A549 (cell line): ENCODE measurements around the gene NEAT1. TPM values are rescaled to one million over a fixed set of nuclear protein-coding genes. Genes with fewer than 3 reads are reported as not detected.

Experiments used
- ATAC-seq, 2 experiments: fragments of 200-7000 bp in 1 of 2; fragments of >200 bp in 1 of 2; cut with Nextera tagmentation in 1 of 2; cut with Tn5 transposase in 1 of 2; 3 replicates each; pipeline versions ENCODE4 v1.8.0 to v1.9.1; 2018 to 2020; ENCODE audit warnings: mild to moderate bottlenecking in 1 of 2, moderate library complexity in 1 of 2
- CTCF ChIA-PET: fragments of 300-600 bp; sonication (Branson Sonifier 250); formaldehyde crosslinking; extraction: SDS; loops from one replicate; lab custom pipeline; 2021; ENCODE audit warnings: antibody characterized with exemption, inconsistent platforms; lab: Yijun Ruan, JAX
- POLR2A ChIA-PET: fragments of 350-600 bp; formaldehyde crosslinking; extraction: SDS; loops from one replicate; lab custom pipeline; 2021; ENCODE audit warnings: antibody characterized with exemption, inconsistent platforms; lab: Yijun Ruan, JAX
- DNase-seq, 2 experiments: peaks; one replicate each; pipeline versions ENCODE4 v3.0.0 to v3.0.0-alpha.2; 2011 to 2016; ENCODE audit warnings: low read depth in 1 of 2, low spot score in 1 of 2
- FAIRE-seq: peaks from 2 replicates; lab custom pipeline; 2011; peaks lifted over from hg19 to GRCh38; lab: Jason Lieb, UNC
- H3K27ac ChIP-seq, 2 experiments: fragments of >200 bp; sonication (Bioruptor Twin); formaldehyde crosslinking; 3 replicates each; pipeline ENCODE4 v1.5.1; 2016 to 2017
- H3K4me1 ChIP-seq: fragments of >200 bp; sonication (Bioruptor Twin); formaldehyde crosslinking; 3 replicates; pipeline ENCODE4 v1.6.1; 2016
- H3K4me2 ChIP-seq: fragments of >200 bp; sonication (Bioruptor Twin); formaldehyde crosslinking; 3 replicates; pipeline ENCODE4 v1.6.1; 2016
- H3K4me3 ChIP-seq: fragments of >200 bp; sonication (Bioruptor Twin); formaldehyde crosslinking; 3 replicates; pipeline ENCODE4 v1.5.1; 2016
- H3K9me3 ChIP-seq: fragments of >200 bp; sonication (Bioruptor Twin); formaldehyde crosslinking; 3 replicates; pipeline ENCODE4 v1.6.1; 2016
- ATOH8 ChIP-seq: fragments of 250-450 bp; sonication (Bioruptor Pico); IDR thresholded peaks from 2 replicates; pipeline ENCODE4 v1.5.0; 2020; ENCODE audit warnings: low read depth, mild to moderate bottlenecking, moderate library complexity
- BCL3 ChIP-seq: fragments of >200 bp; sonication (Bioruptor Twin); formaldehyde crosslinking; IDR thresholded peaks from 3 replicates; pipeline ENCODE4 v1.6.1; 2016
- CEBPB ChIP-seq, 2 experiments: fragments of >200 bp in 1 of 2; sonication (Bioruptor Twin) in 1 of 2; formaldehyde crosslinking in 1 of 2; IDR thresholded peaks; 2 replicates each; pipeline ENCODE4 v1.6.1; 2012 to 2016
- E2F6 ChIP-seq: IDR thresholded peaks from 2 replicates; pipeline ENCODE4 v1.6.1; 2012; ENCODE audit warnings: low read depth, borderline replicate concordance
- EP300 ChIP-seq, 2 experiments: fragments of >200 bp; sonication (Bioruptor Twin); formaldehyde crosslinking; IDR thresholded peaks; 2 replicates in 1 of 2; 3 replicates in 1 of 2; pipeline ENCODE4 v1.6.1; 2016 to 2017
- ESRRA ChIP-seq: fragments of 150-350 bp; IDR thresholded peaks from 2 replicates; pipeline ENCODE4 v1.6.1; 2014; ENCODE audit warnings: mild to moderate bottlenecking, low read length, borderline replicate concordance
- FOSL2 ChIP-seq, 2 experiments: fragments of 450-650 bp in 1 of 2; fragments of >200 bp in 1 of 2; sonication (Bioruptor Twin) in 1 of 2; formaldehyde crosslinking; IDR thresholded peaks; 2 replicates each; pipeline versions ENCODE4 v1.5.0 to v1.6.1; 2016 to 2020; ENCODE audit warnings: mild to moderate bottlenecking in 1 of 2, moderate library complexity in 1 of 2
- GATA3 ChIP-seq: IDR thresholded peaks from 2 replicates; pipeline ENCODE4 v1.6.1; 2012; ENCODE audit warnings: borderline replicate concordance
- HES2 ChIP-seq: fragments of >200 bp; sonication (Bioruptor Twin); formaldehyde crosslinking; IDR thresholded peaks from 2 replicates; pipeline ENCODE4 v1.6.1; 2016
- HEYL ChIP-seq: fragments of 250-450 bp; sonication (Bioruptor Pico); IDR thresholded peaks from 2 replicates; pipeline ENCODE4 v1.8.0; 2021; ENCODE audit warnings: mild to moderate bottlenecking, moderate library complexity
- HOXA7 ChIP-seq: fragments of 250-450 bp; sonication (Bioruptor Pico); IDR thresholded peaks from 2 replicates; pipeline ENCODE4 v1.5.0; 2020; ENCODE audit warnings: mild to moderate bottlenecking, moderate library complexity
- HOXB13 ChIP-seq: fragments of 250-450 bp; sonication (Bioruptor Pico); IDR thresholded peaks from 2 replicates; pipeline ENCODE4 v1.5.0; 2020; ENCODE audit warnings: low read depth, mild to moderate bottlenecking, moderate library complexity
- JUN ChIP-seq, 2 experiments: fragments of >200 bp; sonication (Bioruptor Twin); formaldehyde crosslinking; IDR thresholded peaks; 2 replicates in 1 of 2; 3 replicates in 1 of 2; pipeline ENCODE4 v1.6.1; 2016 to 2017
- JUNB ChIP-seq: fragments of >200 bp; sonication (Bioruptor Twin); formaldehyde crosslinking; IDR thresholded peaks from 2 replicates; pipeline ENCODE4 v1.6.1; 2016
- KDM1A ChIP-seq: fragments of 200-600 bp; sonication (generic); IDR thresholded peaks from 2 replicates; pipeline ENCODE4 v1.6.1; 2016; ENCODE audit warnings: low read depth, mild to moderate bottlenecking
- KDM5A ChIP-seq: fragments of 200-600 bp; sonication (generic); IDR thresholded peaks from 2 replicates; pipeline ENCODE4 v1.6.1; 2016; ENCODE audit warnings: antibody characterized with exemption, mild to moderate bottlenecking
- MAFK ChIP-seq: fragments of 450-650 bp; IDR thresholded peaks from 2 replicates; pipeline ENCODE4 v1.6.1; 2014; ENCODE audit not compliant: partially characterized antibody
- MAX ChIP-seq: IDR thresholded peaks from 2 replicates; pipeline ENCODE4 v1.6.1; 2012
- MAZ ChIP-seq: fragments of 150-350 bp; IDR thresholded peaks from 2 replicates; pipeline ENCODE4 v1.6.1; 2014; ENCODE audit warnings: antibody characterized with exemption, low read depth, low read length, borderline replicate concordance
- MYC ChIP-seq: IDR thresholded peaks from 2 replicates; pipeline ENCODE4 v1.6.1; 2012; ENCODE audit warnings: mild to moderate bottlenecking, inconsistent platforms, low read length, improper control_type of control experiment, borderline replicate concordance
- NPAS2 ChIP-seq: fragments of 250-450 bp; sonication (Bioruptor Pico); IDR thresholded peaks from 2 replicates; pipeline ENCODE4 v1.8.0; 2022; ENCODE audit warnings: mild to moderate bottlenecking, moderate library complexity, borderline replicate concordance
- POLR2A ChIP-seq: IDR thresholded peaks from 2 replicates; pipeline ENCODE4 v1.6.1; 2012; ENCODE audit warnings: mild to moderate bottlenecking, low read length
- POLR2AphosphoS2 ChIP-seq: conservative IDR thresholded peaks from 2 replicates; pipeline ENCODE4 v1.6.1; 2012; ENCODE audit warnings: low read length, improper control_type of control experiment, inconsistent platforms
- RARB ChIP-seq: fragments of 250-450 bp; sonication (Bioruptor Pico); IDR thresholded peaks from 2 replicates; pipeline ENCODE4 v1.8.0; 2021; ENCODE audit warnings: mild to moderate bottlenecking, moderate library complexity
- TFCP2L1 ChIP-seq: fragments of 250-450 bp; sonication (Bioruptor Pico); IDR thresholded peaks from 2 replicates; pipeline ENCODE4 v1.5.0; 2021; ENCODE audit warnings: mild to moderate bottlenecking
- USF2 ChIP-seq: fragments of 450-650 bp; IDR thresholded peaks from 2 replicates; pipeline ENCODE4 v1.6.1; 2014; ENCODE audit warnings: antibody characterized with exemption
- ZNF302 ChIP-seq: fragments of 250-450 bp; sonication (Bioruptor Pico); IDR thresholded peaks from 2 replicates; pipeline ENCODE4 v1.9.0; 2021; ENCODE audit warnings: inconsistent platforms, mild to moderate bottlenecking, moderate library complexity
- ZSCAN20 ChIP-seq: fragments of 250-450 bp; sonication (Bioruptor Pico); IDR thresholded peaks from 2 replicates; pipeline ENCODE4 v1.8.0; 2022; ENCODE audit warnings: mild to moderate bottlenecking, moderate library complexity
- WGBS: methylation state at CpG from one replicate; pipeline ENCODE4 v1.1.6; 2017; ENCODE audit errors: missing lambda C conversion rate; 5-methylcytosine and 5-hydroxymethylcytosine counted together
- polyA plus RNA-seq, 4 experiments: library from polyadenylated mRNA; depleted of rRNA in 3 of 4; stranded (reverse); fragments of >200 nt; fragmentation: RNase III in 1 of 4; extraction: RNeasy Plus Mini Kit Qiagen cat#74134 plus additional on column Dnase treatment in 1 of 4; gene quantifications; 2 replicates in 3 of 4; 3 replicates in 1 of 4; pipeline ENCODE4 v1.2.3, GENCODE V29; 2011 to 2017

The NEAT1 gene
- polyA plus RNA-seq, 2 of the 4 experiments (the other 2 are of a cell fraction) = 314 to 1,223 TPM

GRCh38 chr11:65419772-65420481 lies 2.7 kb upstream of the NEAT1 start (continued):
- TF ChIP-seq JUNB (no peak), RARB (CRISPR knock-in tag) (no peak), ATOH8 (CRISPR knock-in tag) (peak; percentile 64; the same call in 1 of the 2 replicates), KDM5A (no peak), MAZ (no peak), MYC (no peak)

GRCh38 chr11:65420506-65420905 lies 2.1 kb upstream of the NEAT1 start:
- ATAC-seq (no peak), DNase-seq (no peak), FAIRE-seq (no peak)
- CTCF ChIA-PET = interaction anchor here (0.8 to 17.0 kb wide), 6 partner anchors 16 to 91 kb away, joined by 3 to 208 read pairs (median 6); partner anchors contain the start of genes FRMD8 and SLC25A45
- Histone ChIP-seq H3K9me3 (no peaks in the 10 kb centered on the region), H3K27ac (peak overlapping the region; percentile 97 to 100), H3K4me3 (peak overlapping the region; percentile 95; the same call in 2 of the 3 replicates), H3K4me1 (peaks cover 51% of the 10 kb centered on the region), H3K4me2 (peak overlapping the region; percentile 89)
- 45% methylated on average over 2 of the region's 2 CpGs for WGBS
- POLR2A ChIA-PET = interaction anchor here (1.0 to 17.5 kb wide), 13 partner anchors 6 to 139 kb away, joined by 3 to 756 read pairs (median 8); partner anchors contain the start of genes FRMD8, MALAT1, NEAT1 and SLC25A45
- TF ChIP-seq HEYL (CRISPR knock-in tag) (peak; percentile 83), HOXB13 (CRISPR knock-in tag) (0 out of 2 replicates have a peak, but pooled peaks have one; percentile 32), ZSCAN20 (peak; percentile 86), HOXA7 (CRISPR knock-in tag) (0 out of 2 replicates have a peak, but pooled peaks have one; percentile 5), EP300 (IDR thresholded peaks at IDR 0.05) (no peak)

GRCh38 chr11:65420979-65421793 lies 1.4 kb upstream of the NEAT1 start:
- peak; percentile 22 to 25 for ATAC-seq
- POLR2A ChIA-PET = interaction anchor here (0.5 to 17.5 kb wide), 17 partner anchors 5 to 194 kb away, joined by 3 to 756 read pairs (median 6); partner anchors contain the start of genes FRMD8, MALAT1, NEAT1 and PCNX3
- Histone ChIP-seq H3K27ac (peak overlapping the region; percentile 97 to 100), H3K4me1 (peaks cover 45% of the 10 kb centered on the region), H3K9me3 (no peaks in the 10 kb centered on the region), H3K4me2 (peak overlapping the region; percentile 89), H3K4me3 (peak overlapping the region; percentile 95)
- CTCF ChIA-PET = interaction anchor here (7.9 to 17.0 kb wide), 2 partner anchors 37 to 89 kb away, joined by 159 to 208 read pairs; partner anchors contain the start of genes FRMD8 and SLC25A45
- 2% methylated on average over 15 of the region's 15 CpGs for WGBS
- peak; percentile 79 to 97 for DNase-seq
- FAIRE-seq = no peak
- TF ChIP-seq MAFK = no peak
- TF ChIP-seq CEBPB (IDR thresholded peaks at IDR 0.05) = peak; percentile 59 to 88; a peak in 3 of 4 replicates
- TF ChIP-seq HOXA7 (CRISPR knock-in tag) = peak; percentile 94
- peak; percentile 43 for TF ChIP-seq POLR2A
- TF ChIP-seq ZNF302 = 0 out of 2 replicates have a peak, but pooled peaks have one; percentile 45
- TF ChIP-seq BCL3 = peak; percentile 58; the same call in 1 of the 3 replicates
- TF ChIP-seq USF2 = peak; percentile 50; the same call in 1 of the 2 replicates
- TF ChIP-seq ESRRA = peak; percentile 93
- peak; percentile 86 to 91; a peak in 4 of 5 replicates for TF ChIP-seq JUN (IDR thresholded peaks at IDR 0.05)
- no peak for TF ChIP-seq KDM1A
- TF ChIP-seq TFCP2L1 (CRISPR knock-in tag) = peak; percentile 92
- peak; percentile 72; the same call in 1 of the 2 replicates for TF ChIP-seq FOSL2 (IDR thresholded peaks at IDR 0.05)
- peak; percentile 94 for TF ChIP-seq FOSL2 (CRISPR knock-in tag; IDR thresholded peaks at IDR 0.05)
- peak; percentile 87 for TF ChIP-seq MAX
- TF ChIP-seq NPAS2 (CRISPR knock-in tag) = no peak
- TF ChIP-seq E2F6 = peak; percentile 31; the same call in 1 of the 2 replicates
- TF ChIP-seq KDM5A = no peak
- peak; percentile 52; the same call in 1 of the 2 replicates for TF ChIP-seq GATA3
- TF ChIP-seq EP300 (IDR thresholded peaks at IDR 0.05) = peak; percentile 79 to 87; a peak in 3 of 5 replicates
- TF ChIP-seq HOXB13 (CRISPR knock-in tag) = peak; percentile 17; the same call in 1 of the 2 replicates
- no peak for TF ChIP-seq HES2
- TF ChIP-seq POLR2AphosphoS2 = peak; percentile 90; the same call in 1 of the 2 replicates
